Muscle of leg (tissue), 11 donors: ENCODE data around the gene SLC12A4. TPM values are rescaled to one million over a fixed set of nuclear protein-coding genes. Genes with fewer than 3 reads are reported as not detected.
A peak's percentile ranks its signal among the peaks of the same experiment; 100 is the strongest.

Experiments used
- DNase-seq: peaks from one replicate; pipeline ENCODE4 v3.0.0; 2013
- H3K27ac ChIP-seq: one replicate; pipeline ENCODE4 v1.5.1; 2013; ENCODE audit warnings: mild to moderate bottlenecking, low read length, control low read depth
- H3K27me3 ChIP-seq: one replicate; pipeline ENCODE4 v1.6.1; 2013; ENCODE audit warnings: low read length; ENCODE audit not compliant: control insufficient read depth, insufficient read depth
- H3K36me3 ChIP-seq: one replicate; pipeline ENCODE4 v1.6.1; 2013; ENCODE audit warnings: low read length; ENCODE audit not compliant: control insufficient read depth, insufficient read depth
- H3K4me1 ChIP-seq: one replicate; pipeline ENCODE4 v1.6.1; 2013; ENCODE audit warnings: low read length; ENCODE audit not compliant: control insufficient read depth, insufficient read depth
- H3K4me3 ChIP-seq: one replicate; pipeline ENCODE4 v1.5.1; 2013; ENCODE audit warnings: low read length, control low read depth
- H3K9me3 ChIP-seq: replicated peaks from 2 replicates; pipeline ENCODE4 v1.6.1; 2013; ENCODE audit warnings: low read depth, low read length; ENCODE audit not compliant: control insufficient read depth
- WGBS: methylation state at CpG from one replicate; pipeline ENCODE4 v1.1.5; 2013; ENCODE audit warnings: missing lambda C conversion rate; ENCODE audit not compliant: insufficient coverage; 5-methylcytosine and 5-hydroxymethylcytosine counted together
- polyA plus RNA-seq, 8 donors: library from polyadenylated mRNA; unstranded; fragments of 120-200 nt; gene quantifications; one replicate each; pipeline versions ENCODE4 v1.2.1 to v1.2.3, GENCODE V29; 2013; ENCODE audit warnings: inconsistent platforms in 1 of 8, low replicate concordance in 1 of 8; ENCODE audit not compliant: insufficient read length in 8 of 8, insufficient read depth in 1 of 8
- total RNA-seq: library from RNA; stranded (reverse); fragments of 120-200 nt; gene quantifications from one replicate; pipeline ENCODE4 v1.2.4, GENCODE V29; 2013

The SLC12A4 gene
- total and polyA plus RNA-seq, 9 donors = 34.2 to 55.2 (median 42.2) TPM

- Histone ChIP-seq H3K9me3 (no peaks in the 10 kb centered on the region), H3K36me3 (peaks cover 75% of the 10 kb centered on the region), H3K4me3 (no peak overlapping the region), H3K4me1 (peaks cover 33% of the 10 kb centered on the region), H3K27me3 (no peaks in the 10 kb centered on the region), H3K27ac (no peak overlapping the region)
- WGBS = 91% methylated on average over 4 of the region's 7 CpGs
- peak; percentile 9 for DNase-seq
Measured at GRCh38 chr16:67928147-67928546, 40.3 kb downstream of the SLC12A4 start.

DNA sequence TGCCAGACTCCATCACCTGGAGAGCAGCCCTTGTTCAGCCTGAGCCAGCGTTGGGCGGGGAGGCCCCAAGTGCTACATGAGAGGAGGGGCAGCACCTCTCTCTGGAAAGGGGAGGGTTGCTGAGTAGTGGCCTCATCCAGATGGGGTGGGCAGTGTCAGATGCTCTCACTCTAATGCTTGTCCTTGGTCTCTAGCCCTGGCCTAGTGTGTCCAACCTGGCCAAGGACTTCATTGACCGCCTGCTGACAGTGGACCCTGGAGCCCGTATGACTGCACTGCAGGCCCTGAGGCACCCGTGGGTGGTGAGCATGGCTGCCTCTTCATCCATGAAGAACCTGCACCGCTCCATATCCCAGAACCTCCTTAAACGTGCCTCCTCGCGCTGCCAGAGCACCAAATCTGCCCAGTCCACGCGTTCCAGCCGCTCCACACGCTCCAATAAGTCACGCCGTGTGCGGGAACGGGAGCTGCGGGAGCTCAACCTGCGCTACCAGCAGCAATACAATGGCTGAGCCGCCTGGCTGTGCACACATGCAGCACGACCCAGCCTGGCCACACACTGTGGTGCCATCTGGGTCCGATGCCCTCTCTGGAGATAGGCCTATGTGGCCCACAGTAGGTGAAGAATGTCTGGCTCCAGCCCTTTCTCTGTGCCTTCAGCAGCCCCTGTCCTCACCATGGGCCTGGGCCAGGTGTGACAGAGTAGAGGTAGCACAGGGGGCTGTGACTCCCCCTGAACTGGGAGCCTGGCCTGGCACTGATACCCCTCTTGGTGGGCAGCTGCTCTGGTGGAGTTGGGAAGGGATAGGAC, 41.1 kb downstream of the SLC12A4 start:
- H3K4me1 ChIP-seq = peaks cover 39% of the 10 kb centered on the region
- WGBS = 91% methylated on average over 19 of the region's 22 CpGs
- peak; percentile 7 for DNase-seq

GRCh38 chr16:67926181-67926750, 42.2 kb downstream of the SLC12A4 start:
- Histone ChIP-seq H3K9me3 (no peaks in the 10 kb centered on the region), H3K4me3 (no peak overlapping the region), H3K36me3 (peaks cover 78% of the 10 kb centered on the region), H3K27me3 (no peaks in the 10 kb centered on the region), H3K4me1 (peaks cover 42% of the 10 kb centered on the region), H3K27ac (no peak overlapping the region)
- DNase-seq = peak; percentile 22
- WGBS = 53% methylated on average over 13 of the region's 13 CpGs

More for the DNA sequence above, 41.1 kb downstream of the SLC12A4 start:
- Histone ChIP-seq H3K36me3 (peaks cover 76% of the 10 kb centered on the region), H3K4me3 (no peak overlapping the region), H3K27me3 (no peaks in the 10 kb centered on the region), H3K9me3 (no peaks in the 10 kb centered on the region), H3K27ac (no peak overlapping the region)

GRCh38 chr16:67924140-67924906, 44.1 kb downstream of the SLC12A4 start:
- Histone ChIP-seq H3K9me3 (no peaks in the 10 kb centered on the region), H3K27ac (no peak overlapping the region), H3K36me3 (peaks cover 70% of the 10 kb centered on the region), H3K4me3 (no peak overlapping the region), H3K27me3 (no peaks in the 10 kb centered on the region), H3K4me1 (peaks cover 46% of the 10 kb centered on the region)
- 83% methylated on average over 7 of the region's 10 CpGs for WGBS
- DNase-seq = peak; percentile 11

- 32% methylated on average over 6 of the region's 10 CpGs for WGBS
- peak; percentile 71 for DNase-seq
- H3K27ac ChIP-seq = peak overlapping the region; percentile 51
Measured at GRCh38 chr16:67923414-67924116, 44.9 kb downstream of the SLC12A4 start.

GRCh38 chr16:67922740-67923139, 45.7 kb downstream of the SLC12A4 start:
- Histone ChIP-seq H3K4me3 (no peak overlapping the region), H3K9me3 (no peaks in the 10 kb centered on the region), H3K4me1 (peaks cover 55% of the 10 kb centered on the region), H3K27ac (no peak overlapping the region), H3K36me3 (peaks cover 66% of the 10 kb centered on the region), H3K27me3 (no peaks in the 10 kb centered on the region)
- DNase-seq = peak; percentile 33
- WGBS = 73% methylated on average over 7 of the region's 8 CpGs

More at GRCh38 chr16:67923414-67924116, 44.9 kb downstream of the SLC12A4 start:
- Histone ChIP-seq H3K4me1 (peaks cover 53% of the 10 kb centered on the region), H3K36me3 (peaks cover 70% of the 10 kb centered on the region), H3K27me3 (no peaks in the 10 kb centered on the region), H3K4me3 (no peak overlapping the region), H3K9me3 (no peaks in the 10 kb centered on the region)

GRCh38 chr16:67922221-67922620, 46.2 kb downstream of the SLC12A4 start:
- DNase-seq = peak; percentile 22
- Histone ChIP-seq H3K36me3 (peaks cover 64% of the 10 kb centered on the region), H3K4me1 (peaks cover 60% of the 10 kb centered on the region), H3K9me3 (no peaks in the 10 kb centered on the region), H3K27ac (no peak overlapping the region), H3K4me3 (no peak overlapping the region), H3K27me3 (no peaks in the 10 kb centered on the region)
- 79% methylated on average over 3 of the region's 5 CpGs for WGBS

- Histone ChIP-seq H3K27ac (no peak overlapping the region), H3K4me3 (no peak overlapping the region), H3K36me3 (peaks cover 65% of the 10 kb centered on the region), H3K9me3 (no peaks in the 10 kb centered on the region), H3K27me3 (no peaks in the 10 kb centered on the region), H3K4me1 (peaks cover 72% of the 10 kb centered on the region)
- 87% methylated on average over 4 of the region's 6 CpGs for WGBS
- peak; percentile 52 for DNase-seq
Measured at GRCh38 chr16:67919622-67920221, 48.7 kb downstream of the SLC12A4 start.

DNA sequence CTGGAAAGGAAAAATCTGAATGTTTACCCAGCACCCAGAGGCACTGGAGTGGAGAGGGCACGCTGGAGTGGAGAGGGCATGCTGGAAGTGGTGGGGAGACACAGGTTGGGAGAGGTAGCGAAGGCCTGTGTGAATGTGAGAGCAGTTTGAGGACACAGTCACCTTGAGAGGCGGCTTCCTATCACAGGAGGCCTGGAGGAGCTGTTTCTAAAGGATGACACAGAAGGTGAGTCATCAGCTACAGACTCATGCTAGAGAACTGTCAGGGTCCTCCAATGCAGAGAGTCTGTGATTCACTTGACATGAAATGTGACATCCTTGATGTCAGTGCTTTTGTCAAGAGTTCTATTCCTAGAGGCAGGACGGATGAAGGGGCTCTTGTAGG, 50.6 kb downstream of the SLC12A4 start:
- no peak for DNase-seq
- peaks cover 52% of the 10 kb centered on the region for H3K36me3 ChIP-seq
- H3K4me1 ChIP-seq = peaks cover 53% of the 10 kb centered on the region
- H3K9me3 ChIP-seq = no peaks in the 10 kb centered on the region
- 88% methylated on average over 4 of the region's 4 CpGs for WGBS
- H3K4me3 ChIP-seq = no peak overlapping the region
- H3K27me3 ChIP-seq = no peaks in the 10 kb centered on the region
- peak overlapping the region; percentile 78 for H3K27ac ChIP-seq
